ENCODE measurements around the gene KCNE3. TPM values are rescaled to one million over a fixed set of nuclear protein-coding genes. Genes with fewer than 3 reads are reported as not detected.

Gene KCNE3
- total and polyA plus RNA-seq, 10 of the 15 experiments (the other 5 are each of a cell fraction or from before 2014, with no cell fraction given), result not detected

GRCh38 chr11:74444173-74444826 lies 23.0 kb downstream of the KCNE3 start (continued):
- no peak for TF ChIP-seq PRDM15 (CRISPR knock-in tag; IDR thresholded peaks at IDR 0.05)

DNA sequence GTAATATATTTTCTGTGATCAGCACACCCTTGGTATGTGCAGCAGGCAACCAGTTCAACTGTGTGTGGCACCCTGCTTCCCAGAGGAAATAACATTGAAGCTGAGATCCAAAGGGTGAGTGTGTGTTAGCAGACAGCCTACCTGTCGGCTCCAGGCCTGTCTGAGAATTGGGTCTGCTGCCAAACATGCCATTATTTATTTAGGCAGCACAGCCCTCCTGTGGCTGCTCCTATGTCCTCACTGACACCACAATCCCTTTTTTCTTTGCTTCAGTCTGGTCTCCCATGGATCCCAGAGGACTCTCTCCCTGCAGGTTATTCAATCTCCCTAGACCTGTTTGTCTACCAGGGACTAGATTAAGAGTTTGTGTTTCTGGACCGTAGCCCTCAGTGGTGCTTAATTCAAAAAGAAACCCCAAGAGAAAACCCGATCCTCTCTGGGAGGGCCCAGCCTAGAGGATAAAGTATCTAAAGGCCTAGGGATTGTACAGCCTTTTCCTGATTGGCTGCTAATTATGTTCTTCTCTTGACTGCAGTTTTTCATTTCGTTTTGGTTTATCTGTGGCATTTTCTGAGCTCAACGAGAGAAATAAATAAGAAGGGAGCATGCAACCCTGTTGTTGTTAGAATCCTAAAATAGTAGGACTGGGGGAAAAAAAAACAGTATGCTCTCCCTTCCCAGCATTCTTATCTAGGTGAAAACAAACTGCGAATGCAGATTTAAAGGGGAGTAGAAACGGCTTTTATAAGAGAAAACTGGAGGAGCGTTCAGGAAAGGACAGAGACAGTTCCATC lies 24.1 kb downstream of the KCNE3 start:
- no peaks in the 10 kb centered on the region for H3K79me2 ChIP-seq (ENCODE audit: control insufficient read depth, insufficient read depth, low read length)
- H4K20me1 ChIP-seq (ENCODE audit: control insufficient read depth, insufficient read depth), result no peaks in the 10 kb centered on the region
- POLR2A ChIA-PET, result no interaction called here
- H3K36me3 ChIP-seq (ENCODE audit: control insufficient read depth in 2 of 2, insufficient read depth in 2 of 2, low read length in 1 of 2), result no peaks in the 10 kb centered on the region
- RAD21 ChIA-PET (ENCODE audit: unreplicated experiment), result interaction anchor here (0.6 kb wide), 1 partner anchor 50 kb away, joined by 3 read pairs; the partner anchor contains the start of gene LIPT2
- DNase-seq (ENCODE audit: low read depth, low spot score), result no peak
- H3K9me3 ChIP-seq (replicated peaks; ENCODE audit: control insufficient read depth, insufficient read depth, low read length), result no peaks in the 10 kb centered on the region
- H3K4me1 ChIP-seq (ENCODE audit: control insufficient read depth, insufficient read depth, low read length), result no peaks in the 10 kb centered on the region
- H3K27me3 ChIP-seq (replicated peaks in 1 of 2; ENCODE audit: control insufficient read depth in 2 of 2, insufficient read depth in 2 of 2, low read length in 1 of 2), result peaks cover 0 to 1% of the 10 kb centered on the region in 2 experiments; a peak in 1 of 4 replicates
- BruUV-seq (replicated peaks), result no TSS peak
- SMC1A ChIA-PET (ENCODE audit: uncharacterized antibody, unreplicated experiment), result interaction anchor here (0.6 to 1.4 kb wide), 4 partner anchors 9 to 57 kb away, joined by 3 read pairs; no protein-coding TSS in a partner anchor
- no peak overlapping the region for H3K9ac ChIP-seq (ENCODE audit: control insufficient read depth, insufficient read depth, low read length)
- intact Hi-C loops (cut with micrococcal nuclease; ENCODE audit: unreplicated experiment), result no loop called here
- WGBS (ENCODE audit: insufficient coverage, insufficient replicate concordance, low lambda C conversion rate, missing lambda C conversion rate), result 32% methylated on average over 8 of the region's 8 CpGs
- no peak overlapping the region for H3K4me2 ChIP-seq (ENCODE audit: control insufficient read depth, insufficient read depth)
- in situ Hi-C loops (cut with MboI), result no loop called here
- ATAC-seq, result no peak
- no peak overlapping the region for H3K27ac ChIP-seq (ENCODE audit: control insufficient read depth, insufficient read depth)
- H2AFZ ChIP-seq (ENCODE audit: control insufficient read depth, low read depth, low read length), result no peak overlapping the region
- CTCF ChIA-PET, result interaction anchor here (1.2 to 12.1 kb wide), 4 partner anchors 10 to 188 kb away, joined by 3 to 262 read pairs (median 10); partner anchors contain the start of gene PGM2L1
- H3K4me3 ChIP-seq, result no peak overlapping the region
- no peak for FAIRE-seq
- TF ChIP-seq KDM1A (IDR thresholded peaks at IDR 0.05; ENCODE audit: borderline replicate concordance) (no peak), KLF5 (IDR thresholded peaks at IDR 0.05; ENCODE audit: partially characterized antibody) (no peak), HDGF (IDR thresholded peaks at IDR 0.05) (no peak), CREB1 (IDR thresholded peaks at IDR 0.05; ENCODE audit: low read depth) (no peak), MLLT1 (IDR thresholded peaks at IDR 0.05) (no peak), ATF7 (IDR thresholded peaks at IDR 0.05; ENCODE audit: low read depth) (no peak), ZNF217 (IDR thresholded peaks at IDR 0.05) (no peak), FOXK2 (IDR thresholded peaks at IDR 0.05) (no peak), ZNF384 (IDR thresholded peaks at IDR 0.05; ENCODE audit: borderline replicate concordance, low read depth, low read length) (no peak), TARDBP (IDR thresholded peaks at IDR 0.05; ENCODE audit: borderline replicate concordance) (no peak), NKRF (conservative IDR thresholded peaks at IDR 0.05) (no peak)
- TF ChIP-seq, protein P1, sequence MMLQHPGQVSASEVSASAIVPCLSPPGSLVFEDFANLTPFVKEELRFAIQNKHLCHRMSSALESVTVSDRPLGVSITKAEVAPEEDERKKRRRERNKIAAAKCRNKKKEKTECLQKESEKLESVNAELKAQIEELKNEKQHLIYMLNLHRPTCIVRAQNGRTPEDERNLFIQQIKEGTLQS (IDR thresholded peaks at IDR 0.05; ENCODE audit: borderline replicate concordance, extremely low read depth, low read depth, low read length), result no peak
